A549 (cell line): ENCODE results near the gene WNT7B. TPM values are rescaled to one million over a fixed set of nuclear protein-coding genes. Genes with fewer than 3 reads are reported as not detected.

Experiments
- ATAC-seq, 2 experiments: fragments of 200-7000 bp in 1 of 2; fragments of >200 bp in 1 of 2; cut with Nextera tagmentation in 1 of 2; cut with Tn5 transposase in 1 of 2; 3 replicates each; pipeline versions ENCODE4 v1.8.0 to v1.9.1; 2018 to 2020; ENCODE audit warnings: mild to moderate bottlenecking in 1 of 2, moderate library complexity in 1 of 2
- CTCF ChIA-PET: fragments of 300-600 bp; sonication (Branson Sonifier 250); formaldehyde crosslinking; extraction: SDS; loops from one replicate; lab custom pipeline; 2021; ENCODE audit warnings: antibody characterized with exemption, inconsistent platforms; lab: Yijun Ruan, JAX
- POLR2A ChIA-PET: fragments of 350-600 bp; formaldehyde crosslinking; extraction: SDS; loops from one replicate; lab custom pipeline; 2021; ENCODE audit warnings: antibody characterized with exemption, inconsistent platforms; lab: Yijun Ruan, JAX
- DNase-seq, 2 experiments: peaks; one replicate each; pipeline versions ENCODE4 v3.0.0 to v3.0.0-alpha.2; 2011 to 2016; ENCODE audit warnings: low read depth in 1 of 2, low spot score in 1 of 2
- FAIRE-seq: peaks from 2 replicates; lab custom pipeline; 2011; peaks lifted over from hg19 to GRCh38; lab: Jason Lieb, UNC
- H3K27ac ChIP-seq, 2 experiments: fragments of >200 bp; sonication (Bioruptor Twin); formaldehyde crosslinking; 3 replicates each; pipeline ENCODE4 v1.5.1; 2016 to 2017
- H3K4me1 ChIP-seq: fragments of >200 bp; sonication (Bioruptor Twin); formaldehyde crosslinking; 3 replicates; pipeline ENCODE4 v1.6.1; 2016
- H3K4me2 ChIP-seq: fragments of >200 bp; sonication (Bioruptor Twin); formaldehyde crosslinking; 3 replicates; pipeline ENCODE4 v1.6.1; 2016
- H3K4me3 ChIP-seq: fragments of >200 bp; sonication (Bioruptor Twin); formaldehyde crosslinking; 3 replicates; pipeline ENCODE4 v1.5.1; 2016
- H3K9me3 ChIP-seq: fragments of >200 bp; sonication (Bioruptor Twin); formaldehyde crosslinking; 3 replicates; pipeline ENCODE4 v1.6.1; 2016
- ATOH8 ChIP-seq: fragments of 250-450 bp; sonication (Bioruptor Pico); IDR thresholded peaks from 2 replicates; pipeline ENCODE4 v1.5.0; 2020; ENCODE audit warnings: low read depth, mild to moderate bottlenecking, moderate library complexity
- CBX8 ChIP-seq: fragments of 200-600 bp; sonication (generic); IDR thresholded peaks from 2 replicates; pipeline ENCODE4 v1.6.1; 2016
- CTCF ChIP-seq: fragments of >200 bp; sonication (Bioruptor Twin); formaldehyde crosslinking; IDR thresholded peaks from 3 replicates; pipeline ENCODE4 v1.5.1; 2016
- FOSL2 ChIP-seq, 2 experiments: fragments of 450-650 bp in 1 of 2; fragments of >200 bp in 1 of 2; sonication (Bioruptor Twin) in 1 of 2; formaldehyde crosslinking; IDR thresholded peaks; 2 replicates each; pipeline versions ENCODE4 v1.5.0 to v1.6.1; 2016 to 2020; ENCODE audit warnings: mild to moderate bottlenecking in 1 of 2, moderate library complexity in 1 of 2
- FOXS1 ChIP-seq: fragments of 250-450 bp; sonication (Bioruptor Pico); IDR thresholded peaks from 2 replicates; pipeline ENCODE4 v1.5.0; 2020; ENCODE audit warnings: mild to moderate bottlenecking, moderate library complexity
- HES2 ChIP-seq: fragments of >200 bp; sonication (Bioruptor Twin); formaldehyde crosslinking; IDR thresholded peaks from 2 replicates; pipeline ENCODE4 v1.6.1; 2016
- HOXA7 ChIP-seq: fragments of 250-450 bp; sonication (Bioruptor Pico); IDR thresholded peaks from 2 replicates; pipeline ENCODE4 v1.5.0; 2020; ENCODE audit warnings: mild to moderate bottlenecking, moderate library complexity
- KDM5A ChIP-seq: fragments of 200-600 bp; sonication (generic); IDR thresholded peaks from 2 replicates; pipeline ENCODE4 v1.6.1; 2016; ENCODE audit warnings: antibody characterized with exemption, mild to moderate bottlenecking
- MAFK ChIP-seq: fragments of 450-650 bp; IDR thresholded peaks from 2 replicates; pipeline ENCODE4 v1.6.1; 2014; ENCODE audit not compliant: partially characterized antibody
- RARB ChIP-seq: fragments of 250-450 bp; sonication (Bioruptor Pico); IDR thresholded peaks from 2 replicates; pipeline ENCODE4 v1.8.0; 2021; ENCODE audit warnings: mild to moderate bottlenecking, moderate library complexity
- REST ChIP-seq: fragments of 200-600 bp; sonication (generic); IDR thresholded peaks from 2 replicates; pipeline ENCODE4 v1.6.1; 2016; ENCODE audit warnings: antibody characterized with exemption, mild to moderate bottlenecking, moderate library complexity
- USF2 ChIP-seq: fragments of 450-650 bp; IDR thresholded peaks from 2 replicates; pipeline ENCODE4 v1.6.1; 2014; ENCODE audit warnings: antibody characterized with exemption
- ZNF302 ChIP-seq: fragments of 250-450 bp; sonication (Bioruptor Pico); IDR thresholded peaks from 2 replicates; pipeline ENCODE4 v1.9.0; 2021; ENCODE audit warnings: inconsistent platforms, mild to moderate bottlenecking, moderate library complexity
- WGBS: methylation state at CpG from one replicate; pipeline ENCODE4 v1.1.6; 2017; ENCODE audit errors: missing lambda C conversion rate; 5-methylcytosine and 5-hydroxymethylcytosine counted together
- polyA plus RNA-seq, 4 experiments: library from polyadenylated mRNA; depleted of rRNA in 3 of 4; stranded (reverse); fragments of >200 nt; fragmentation: RNase III in 1 of 4; extraction: RNeasy Plus Mini Kit Qiagen cat#74134 plus additional on column Dnase treatment in 1 of 4; gene quantifications; 2 replicates in 3 of 4; 3 replicates in 1 of 4; pipeline ENCODE4 v1.2.3, GENCODE V29; 2011 to 2017

Gene WNT7B
- polyA plus RNA-seq, 2 of the 4 experiments (the other 2 are of a cell fraction) = 16.9 to 80.8 TPM

GRCh38 chr22:46025225-46025972 lies 48.4 kb upstream of the WNT7B start:
- no peaks in the 10 kb centered on the region for H3K9me3 ChIP-seq
- DNase-seq = no peak
- no peak overlapping the region for H3K4me2 ChIP-seq
- H3K27ac ChIP-seq = no peak overlapping the region
- CTCF ChIA-PET = interaction anchor here (1.3 to 5.5 kb wide), 5 partner anchors 8 to 31 kb away, joined by 3 to 38 read pairs (median 6); no protein-coding TSS in a partner anchor
- no peak for FAIRE-seq
- H3K4me1 ChIP-seq = peaks cover 11% of the 10 kb centered on the region; the same call in 2 of the 3 replicates
- peak in 1 of 2 experiments; percentile 33; a peak in 2 of 6 replicates for ATAC-seq
- WGBS = 87% methylated on average over 8 of the region's 8 CpGs
- TF ChIP-seq CTCF (no peak), HES2 (no peak), FOSL2 (IDR thresholded peaks at IDR 0.05) (no peak), FOSL2 (CRISPR knock-in tag; IDR thresholded peaks at IDR 0.05) (no peak), ATOH8 (CRISPR knock-in tag) (no peak), RARB (CRISPR knock-in tag) (no peak), MAFK (no peak), USF2 (no peak)
- TF ChIP-seq, all 56 proteins: peak for 0
- POLR2A ChIA-PET = interaction anchor here (1.3 to 1.6 kb wide), 2 partner anchors 11 to 19 kb away, joined by 8 to 9 read pairs; no protein-coding TSS in a partner anchor
- no peak overlapping the region for H3K4me3 ChIP-seq

- DNase-seq (no peak), ATAC-seq (peak in 1 of 2 experiments; percentile 37; a peak in 2 of 6 replicates), FAIRE-seq (no peak)
- CTCF ChIA-PET = interaction anchor here (0.6 to 5.5 kb wide), 3 partner anchors 11 to 93 kb away, joined by 3 to 38 read pairs (median 3); no protein-coding TSS in a partner anchor
- H3K4me1 ChIP-seq = peaks cover 18% of the 10 kb centered on the region
- TF ChIP-seq ZNF302 = no peak
- no peak for TF ChIP-seq FOXS1 (CRISPR knock-in tag)
- TF ChIP-seq CBX8 = no peak
- no peak for TF ChIP-seq HOXA7 (CRISPR knock-in tag)
- no peak for TF ChIP-seq REST
- TF ChIP-seq FOSL2 (IDR thresholded peaks at IDR 0.05) = no peak
- no peak for TF ChIP-seq FOSL2 (CRISPR knock-in tag; IDR thresholded peaks at IDR 0.05)
- no peak for TF ChIP-seq KDM5A
- 71% methylated on average over 4 of the region's 4 CpGs for WGBS
- no peak overlapping the region for H3K4me2 ChIP-seq
- H3K9me3 ChIP-seq = no peaks in the 10 kb centered on the region
- no peak overlapping the region for H3K4me3 ChIP-seq
- POLR2A ChIA-PET = interaction anchor here (1.6 kb wide), 1 partner anchor 18 kb away, joined by 9 read pairs; no protein-coding TSS in a partner anchor
- 0 out of 6 replicates have a peak overlapping the region, but pooled peaks of 1 of the 2 experiments have one; percentile 21 for H3K27ac ChIP-seq
These were observed 47.3 kb upstream of the WNT7B start for GRCh38 chr22:46024136-46024840.
